ENCODE data around the gene NCOA5. TPM values are rescaled to one million over a fixed set of nuclear protein-coding genes. Genes with fewer than 3 reads are reported as not detected.

Gene NCOA5
- total RNA-seq, 1 experiment from 2014 or later = 16.5 TPM

GRCh38 chr20:46040902-46041535 lies 48.7 kb downstream of the NCOA5 start:
- ATAC-seq (peak; percentile 93), DNase-seq (ENCODE audit: low spot score) (peak; percentile 87)
- ChIA-PET CTCF (interaction anchor here (0.6 to 1.0 kb wide), 9 partner anchors 16 to 604 kb away, joined by 3 to 9 read pairs (median 4); no protein-coding TSS in a partner anchor), POLR2A (interaction anchor here (0.6 to 0.7 kb wide), 2 partner anchors 12 to 16 kb away, joined by 3 read pairs; partner anchors contain the start of gene SLC12A5)
- H3K4me1 Mint-ChIP-seq = peaks cover 9% of the 10 kb centered on the region
- no peaks in the 10 kb centered on the region for H3K36me3 Mint-ChIP-seq
- TF ChIP-seq, protein P1, sequence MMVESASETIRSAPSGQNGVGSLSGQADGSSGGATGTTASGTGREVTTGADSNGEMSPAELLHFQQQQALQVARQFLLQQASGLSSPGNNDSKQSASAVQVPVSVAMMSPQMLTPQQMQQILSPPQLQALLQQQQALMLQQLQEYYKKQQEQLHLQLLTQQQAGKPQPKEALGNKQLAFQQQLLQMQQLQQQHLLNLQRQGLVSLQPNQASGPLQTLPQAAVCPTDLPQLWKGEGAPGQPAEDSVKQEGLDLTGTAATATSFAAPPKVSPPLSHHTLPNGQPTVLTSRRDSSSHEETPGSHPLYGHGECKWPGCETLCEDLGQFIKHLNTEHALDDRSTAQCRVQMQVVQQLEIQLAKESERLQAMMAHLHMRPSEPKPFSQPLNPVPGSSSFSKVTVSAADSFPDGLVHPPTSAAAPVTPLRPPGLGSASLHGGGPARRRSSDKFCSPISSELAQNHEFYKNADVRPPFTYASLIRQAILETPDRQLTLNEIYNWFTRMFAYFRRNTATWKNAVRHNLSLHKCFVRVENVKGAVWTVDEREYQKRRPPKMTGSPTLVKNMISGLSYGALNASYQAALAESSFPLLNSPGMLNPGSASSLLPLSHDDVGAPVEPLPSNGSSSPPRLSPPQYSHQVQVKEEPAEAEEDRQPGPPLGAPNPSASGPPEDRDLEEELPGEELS (CRISPR knock-in tag; IDR thresholded peaks at IDR 0.05) = peak; percentile 79; the same call in 1 of the 2 replicates
- TF ChIP-seq ZNF396 (CRISPR knock-in tag; IDR thresholded peaks at IDR 0.05; ENCODE audit: borderline replicate concordance) (no peak), TEAD1 (CRISPR knock-in tag; IDR thresholded peaks at IDR 0.05) (0 out of 2 replicates have a peak, but pooled peaks have one; percentile 72), ZNF219 (CRISPR knock-in tag; IDR thresholded peaks at IDR 0.05; ENCODE audit: borderline replicate concordance) (no peak), PRDM15 (CRISPR knock-in tag; IDR thresholded peaks at IDR 0.05) (no peak), ESRRA (CRISPR knock-in tag; IDR thresholded peaks at IDR 0.05; ENCODE audit: borderline replicate concordance) (no peak), FOXP1 (CRISPR knock-in tag; IDR thresholded peaks at IDR 0.05; ENCODE audit: borderline replicate concordance) (no peak), TEAD4 (CRISPR knock-in tag; IDR thresholded peaks at IDR 0.05) (0 out of 2 replicates have a peak, but pooled peaks have one; percentile 62), TP53 (CRISPR knock-in tag; IDR thresholded peaks at IDR 0.05) (peak; percentile 61), JUN (CRISPR knock-in tag; IDR thresholded peaks at IDR 0.05) (peak; percentile 50; the same call in 1 of the 2 replicates), NFE2L1 (CRISPR knock-in tag; IDR thresholded peaks at IDR 0.05) (peak; percentile 49; the same call in 1 of the 2 replicates), NR3C1 (CRISPR knock-in tag; conservative IDR thresholded peaks at IDR 0.05; ENCODE audit: low read depth) (no peak), FOXK1 (CRISPR knock-in tag; IDR thresholded peaks at IDR 0.05) (0 out of 2 replicates have a peak, but pooled peaks have one; percentile 42), ZNF232 (CRISPR knock-in tag; IDR thresholded peaks at IDR 0.05) (peak; percentile 77; the same call in 1 of the 2 replicates), ZNF281 (CRISPR knock-in tag; IDR thresholded peaks at IDR 0.05) (no peak), ZNF423 (CRISPR knock-in tag; IDR thresholded peaks at IDR 0.05) (no peak), SMAD3 (CRISPR knock-in tag; IDR thresholded peaks at IDR 0.05; ENCODE audit: borderline replicate concordance) (peak; percentile 74; the same call in 1 of the 2 replicates), PRRX2 (CRISPR knock-in tag; IDR thresholded peaks at IDR 0.05) (no peak), CREM (CRISPR knock-in tag; IDR thresholded peaks at IDR 0.05) (peak; percentile 57; the same call in 1 of the 2 replicates)
- TF ChIP-seq, protein P2, sequence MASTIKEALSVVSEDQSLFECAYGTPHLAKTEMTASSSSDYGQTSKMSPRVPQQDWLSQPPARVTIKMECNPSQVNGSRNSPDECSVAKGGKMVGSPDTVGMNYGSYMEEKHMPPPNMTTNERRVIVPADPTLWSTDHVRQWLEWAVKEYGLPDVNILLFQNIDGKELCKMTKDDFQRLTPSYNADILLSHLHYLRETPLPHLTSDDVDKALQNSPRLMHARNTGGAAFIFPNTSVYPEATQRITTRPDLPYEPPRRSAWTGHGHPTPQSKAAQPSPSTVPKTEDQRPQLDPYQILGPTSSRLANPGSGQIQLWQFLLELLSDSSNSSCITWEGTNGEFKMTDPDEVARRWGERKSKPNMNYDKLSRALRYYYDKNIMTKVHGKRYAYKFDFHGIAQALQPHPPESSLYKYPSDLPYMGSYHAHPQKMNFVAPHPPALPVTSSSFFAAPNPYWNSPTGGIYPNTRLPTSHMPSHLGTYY (CRISPR knock-in tag; IDR thresholded peaks at IDR 0.05) = no peak
- TF ChIP-seq, protein P3, sequence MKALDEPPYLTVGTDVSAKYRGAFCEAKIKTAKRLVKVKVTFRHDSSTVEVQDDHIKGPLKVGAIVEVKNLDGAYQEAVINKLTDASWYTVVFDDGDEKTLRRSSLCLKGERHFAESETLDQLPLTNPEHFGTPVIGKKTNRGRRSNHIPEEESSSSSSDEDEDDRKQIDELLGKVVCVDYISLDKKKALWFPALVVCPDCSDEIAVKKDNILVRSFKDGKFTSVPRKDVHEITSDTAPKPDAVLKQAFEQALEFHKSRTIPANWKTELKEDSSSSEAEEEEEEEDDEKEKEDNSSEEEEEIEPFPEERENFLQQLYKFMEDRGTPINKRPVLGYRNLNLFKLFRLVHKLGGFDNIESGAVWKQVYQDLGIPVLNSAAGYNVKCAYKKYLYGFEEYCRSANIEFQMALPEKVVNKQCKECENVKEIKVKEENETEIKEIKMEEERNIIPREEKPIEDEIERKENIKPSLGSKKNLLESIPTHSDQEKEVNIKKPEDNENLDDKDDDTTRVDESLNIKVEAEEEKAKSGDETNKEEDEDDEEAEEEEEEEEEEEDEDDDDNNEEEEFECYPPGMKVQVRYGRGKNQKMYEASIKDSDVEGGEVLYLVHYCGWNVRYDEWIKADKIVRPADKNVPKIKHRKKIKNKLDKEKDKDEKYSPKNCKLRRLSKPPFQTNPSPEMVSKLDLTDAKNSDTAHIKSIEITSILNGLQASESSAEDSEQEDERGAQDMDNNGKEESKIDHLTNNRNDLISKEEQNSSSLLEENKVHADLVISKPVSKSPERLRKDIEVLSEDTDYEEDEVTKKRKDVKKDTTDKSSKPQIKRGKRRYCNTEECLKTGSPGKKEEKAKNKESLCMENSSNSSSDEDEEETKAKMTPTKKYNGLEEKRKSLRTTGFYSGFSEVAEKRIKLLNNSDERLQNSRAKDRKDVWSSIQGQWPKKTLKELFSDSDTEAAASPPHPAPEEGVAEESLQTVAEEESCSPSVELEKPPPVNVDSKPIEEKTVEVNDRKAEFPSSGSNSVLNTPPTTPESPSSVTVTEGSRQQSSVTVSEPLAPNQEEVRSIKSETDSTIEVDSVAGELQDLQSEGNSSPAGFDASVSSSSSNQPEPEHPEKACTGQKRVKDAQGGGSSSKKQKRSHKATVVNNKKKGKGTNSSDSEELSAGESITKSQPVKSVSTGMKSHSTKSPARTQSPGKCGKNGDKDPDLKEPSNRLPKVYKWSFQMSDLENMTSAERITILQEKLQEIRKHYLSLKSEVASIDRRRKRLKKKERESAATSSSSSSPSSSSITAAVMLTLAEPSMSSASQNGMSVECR (CRISPR knock-in tag; IDR thresholded peaks at IDR 0.05; ENCODE audit: borderline replicate concordance) = peak; percentile 83
- no peaks in the 10 kb centered on the region for H3K9me3 Mint-ChIP-seq
- peaks cover 41% of the 10 kb centered on the region for H3K27me3 Mint-ChIP-seq (ENCODE audit: low read depth)
- H3K27ac Mint-ChIP-seq = no peak overlapping the region
- H3K4me3 Mint-ChIP-seq = no peak overlapping the region
